NCI-H345 treated with DMSO at 0.1 percent for 48 hours (cell line): ENCODE results near the gene SRSF2.
A peak's percentile ranks its signal among the peaks of the same experiment; 100 is the strongest.
"Not testable (repeated sequence)": the region's sequence is repeated elsewhere in the genome, so short reads cannot be mapped to it uniquely, and the experiment has no call there.

Source experiments
- DNase-seq: peaks from one replicate; lab custom pipeline; 2025; ENCODE audit not compliant: unreplicated experiment; lab: John Stamatoyannopoulos, UW

SRSF2 gene, protein sequence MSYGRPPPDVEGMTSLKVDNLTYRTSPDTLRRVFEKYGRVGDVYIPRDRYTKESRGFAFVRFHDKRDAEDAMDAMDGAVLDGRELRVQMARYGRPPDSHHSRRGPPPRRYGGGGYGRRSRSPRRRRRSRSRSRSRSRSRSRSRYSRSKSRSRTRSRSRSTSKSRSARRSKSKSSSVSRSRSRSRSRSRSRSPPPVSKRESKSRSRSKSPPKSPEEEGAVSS

DNA sequence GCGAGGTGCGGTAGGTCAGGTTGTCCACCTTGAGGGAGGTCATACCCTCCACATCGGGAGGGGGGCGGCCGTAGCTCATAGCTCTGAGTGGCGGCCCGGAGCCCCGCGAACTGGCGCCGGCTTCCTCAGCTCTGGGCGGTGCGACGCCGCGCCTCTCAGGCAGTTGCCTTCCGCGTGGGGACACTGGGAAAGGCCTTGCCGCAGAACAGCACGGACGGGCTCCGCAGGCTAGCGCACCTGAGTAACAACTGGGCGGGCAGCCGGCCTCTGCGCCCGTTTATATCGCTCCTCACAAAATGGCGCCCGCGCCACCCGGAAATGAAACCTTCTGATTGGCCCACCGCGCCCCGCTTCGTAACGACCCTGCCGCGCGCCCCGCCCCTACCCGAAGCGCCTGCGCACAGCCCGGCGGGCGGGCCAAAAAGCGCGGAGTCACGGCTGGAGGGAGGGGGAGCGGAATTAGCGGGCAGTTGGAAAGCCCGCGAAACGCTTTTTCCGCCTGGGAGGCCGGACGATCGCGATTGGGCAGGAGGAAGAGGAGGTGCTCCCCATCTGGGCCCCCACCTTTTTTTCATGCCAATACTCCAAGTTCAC lies at the start of gene SRSF2:
Gene SRSF2 (minus strand): TSS at position 250 of the 594 bp plus-strand sequence. CDS start 171 bp downstream, at position 79.
- DNase-seq: peak; percentile 99

DNA sequence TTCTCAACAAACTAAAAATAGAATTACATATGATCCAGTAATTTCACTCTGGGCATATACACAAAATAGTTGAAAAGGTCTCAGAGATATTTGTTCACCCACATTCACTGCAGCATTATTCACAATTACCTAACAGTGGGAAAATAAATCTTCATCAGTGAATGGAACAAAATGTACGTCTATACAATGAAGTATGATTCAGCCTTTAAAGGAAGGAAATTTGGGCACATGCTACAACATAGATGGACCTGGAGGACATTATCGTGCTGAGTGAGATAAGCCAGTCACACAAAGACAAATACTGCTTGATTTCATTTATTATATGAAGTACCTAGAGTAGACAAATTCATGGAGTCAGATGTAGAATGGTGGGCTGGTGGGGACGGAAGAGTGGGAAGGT lies 47.8 kb upstream of the SRSF2 start:
- DNase-seq: no peak

DNA sequence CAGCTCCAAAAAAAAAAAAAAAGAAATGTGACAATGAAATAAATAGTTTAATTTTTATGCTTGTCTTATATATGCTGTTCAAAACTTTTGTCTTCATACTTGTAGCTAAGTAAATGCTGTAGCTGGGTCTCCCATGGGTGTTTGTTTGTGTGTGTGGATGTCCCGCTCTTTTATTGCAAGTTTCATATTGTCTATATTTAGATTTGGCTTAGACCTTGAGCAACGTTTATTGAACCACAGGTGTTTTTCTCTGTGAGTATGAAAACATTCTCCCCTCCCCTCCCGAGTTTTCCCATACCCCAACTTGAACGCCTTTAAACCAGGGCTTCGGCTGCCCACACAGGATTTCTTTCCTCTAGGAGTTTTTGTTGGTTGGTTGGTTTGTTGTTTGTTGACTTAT lies 46.0 kb upstream of the SRSF2 start:
- no peak for DNase-seq

DNA sequence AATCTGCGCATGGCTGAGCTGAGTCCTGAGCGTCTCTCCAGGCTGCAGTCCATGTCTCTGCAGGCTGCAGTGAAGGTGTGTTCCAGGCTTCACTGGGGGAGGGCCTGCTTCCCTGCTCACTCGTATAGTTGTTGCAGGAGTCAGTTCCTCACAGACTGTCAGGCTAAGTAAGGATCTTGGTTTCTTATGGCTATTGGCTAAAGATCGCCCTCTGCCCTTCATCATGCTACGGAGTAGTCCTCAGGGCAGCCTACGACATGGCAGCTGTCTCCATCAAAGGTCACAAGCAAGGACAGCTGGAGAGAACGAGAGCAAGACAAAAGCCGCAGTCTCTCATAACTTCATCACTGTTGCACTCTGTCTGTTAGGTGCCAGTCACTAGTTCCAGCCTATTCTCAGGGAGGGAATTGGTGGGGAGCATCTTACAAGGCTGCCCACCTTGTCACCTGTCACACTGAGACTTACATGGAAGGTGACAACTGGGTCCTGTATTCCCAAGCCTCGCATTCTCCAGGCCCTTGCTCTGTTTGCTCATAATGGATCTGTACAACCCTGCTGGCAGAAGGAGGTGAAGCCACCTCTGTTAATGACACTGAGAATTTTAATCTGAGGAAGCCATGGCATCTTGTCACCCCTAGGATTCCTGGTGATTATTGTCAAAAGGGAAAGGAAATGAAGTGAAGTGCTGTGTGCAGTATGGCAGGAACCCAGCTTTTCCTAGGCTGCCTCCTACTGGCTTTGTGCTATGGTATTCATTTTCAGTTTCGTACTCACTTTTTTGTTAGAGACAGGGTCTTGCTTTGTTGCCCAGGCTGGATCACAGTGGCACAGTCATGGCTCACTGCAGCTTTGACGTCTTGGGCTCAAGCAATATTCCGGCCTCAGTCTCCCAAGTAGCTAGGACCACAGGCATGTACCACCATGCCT lies 44.2 kb upstream of the SRSF2 start:
- no peak for DNase-seq

DNA sequence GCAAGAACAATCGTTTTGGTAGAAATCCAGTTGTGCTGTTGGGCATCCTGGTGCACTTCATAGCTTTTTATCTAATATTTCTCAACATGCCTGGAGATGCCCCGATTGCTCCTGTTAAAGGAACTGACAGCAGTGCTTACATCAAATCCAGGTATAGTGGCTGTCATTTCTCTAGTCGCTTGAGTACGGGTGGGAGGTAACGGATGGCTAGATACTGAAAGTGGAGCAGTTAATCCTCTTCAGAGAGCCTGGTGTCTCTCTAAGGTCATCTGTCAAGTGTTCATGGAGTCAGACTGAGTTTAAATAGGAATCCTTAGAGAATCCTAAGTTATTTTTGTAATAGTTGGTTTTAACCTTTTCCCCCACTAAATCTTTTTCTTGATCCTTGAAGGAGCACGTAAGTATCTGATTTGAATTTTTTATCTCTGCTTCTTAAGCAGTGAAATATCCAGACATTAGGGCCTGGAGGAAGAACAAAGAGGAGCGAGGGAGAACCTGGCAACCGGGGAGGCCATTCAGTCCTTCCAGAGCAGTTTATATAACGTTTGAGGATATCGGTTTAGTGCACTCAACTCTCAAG lies 38.0 kb upstream of the SRSF2 start:
- no peak for DNase-seq

DNA sequence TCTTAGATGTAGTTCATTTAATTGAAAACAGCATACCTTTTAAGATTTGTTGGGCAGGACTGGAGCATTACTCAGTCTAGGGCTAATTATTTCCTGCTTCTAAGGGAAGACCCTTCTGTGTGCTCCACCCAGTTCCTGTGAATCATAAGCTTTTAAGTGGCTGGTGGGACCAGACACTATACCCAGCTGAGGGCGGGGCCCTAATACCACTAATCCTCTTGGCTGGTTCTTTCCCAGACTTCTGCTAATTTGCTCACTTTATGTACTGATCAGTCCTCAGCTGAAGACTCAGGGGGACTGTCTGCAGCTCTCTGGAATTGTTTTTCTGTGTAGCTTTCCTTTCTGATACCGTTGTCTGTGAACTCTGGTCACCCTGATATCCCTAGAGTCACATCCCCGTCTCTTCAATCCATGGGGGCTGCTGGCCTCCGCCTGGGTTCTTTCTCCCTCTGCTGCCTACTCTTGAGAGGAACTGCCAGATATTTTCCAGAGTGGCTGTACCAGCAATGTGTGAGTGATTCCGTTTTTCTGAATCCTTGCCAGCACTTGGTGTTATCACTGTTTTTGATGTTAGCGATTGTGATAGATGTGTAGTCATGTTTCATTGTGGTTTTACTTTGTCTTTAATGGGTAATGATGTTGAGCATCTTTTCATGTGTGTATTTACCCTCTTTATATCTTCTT lies 35.9 kb upstream of the SRSF2 start:
- no peak for DNase-seq

DNA sequence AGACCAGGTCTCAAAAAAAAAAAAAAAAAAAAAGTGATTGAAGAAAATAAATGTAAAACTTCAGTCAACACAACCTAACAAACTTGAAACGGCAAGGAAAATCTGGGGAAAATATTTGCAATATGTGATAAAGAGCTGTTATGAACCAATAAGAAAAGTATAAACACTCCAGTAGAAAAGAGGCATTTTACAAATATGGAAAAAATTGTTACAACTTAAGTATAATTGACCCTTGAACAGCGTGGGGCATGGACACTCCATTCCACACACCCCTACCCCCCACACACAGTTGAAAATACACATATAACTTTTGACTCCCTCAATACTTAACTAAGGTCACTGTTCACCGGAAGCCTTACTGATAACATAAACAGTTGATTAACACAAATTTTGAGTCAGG lies 21.4 kb upstream of the SRSF2 start:
- no peak for DNase-seq

DNA sequence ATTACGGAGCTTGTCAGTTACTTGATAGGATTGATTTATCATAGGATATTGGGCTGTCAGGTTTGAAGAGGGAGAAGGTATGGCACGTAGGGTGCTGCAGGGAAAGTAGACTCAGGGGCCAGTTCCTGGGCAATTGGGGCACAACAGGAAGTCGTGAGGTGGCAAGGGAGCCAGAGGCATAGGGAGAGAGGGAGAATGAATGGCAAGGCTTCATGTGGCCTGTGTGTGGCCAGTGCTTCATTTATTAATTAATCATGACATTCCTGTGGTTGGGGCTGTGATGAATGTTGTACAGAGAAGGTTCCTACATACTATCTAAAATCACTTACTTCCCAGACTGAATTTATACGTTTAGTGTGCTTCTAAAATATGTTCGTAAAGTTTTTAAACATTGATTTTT lies 20.1 kb upstream of the SRSF2 start:
- DNase-seq: no peak

DNA sequence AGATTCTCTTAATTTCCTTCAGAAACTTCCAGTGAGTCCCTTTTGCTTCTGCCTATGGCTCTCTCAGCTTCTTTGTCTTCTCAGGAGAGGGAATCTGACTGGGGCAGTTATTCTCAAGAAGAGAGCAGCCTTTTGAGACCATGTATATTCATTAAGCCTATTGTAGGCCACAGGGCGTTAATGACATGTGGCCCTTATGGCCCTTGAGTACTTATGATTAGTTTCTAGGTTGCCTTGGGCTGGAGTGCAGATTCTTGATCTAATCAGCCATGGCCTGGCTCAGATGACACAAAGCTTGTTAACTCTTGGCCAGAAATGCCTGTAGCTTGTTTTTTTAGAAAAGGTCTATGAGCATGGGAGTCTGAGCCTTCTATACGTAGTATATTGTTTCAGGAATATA lies 18.2 kb upstream of the SRSF2 start:
- no peak for DNase-seq

DNA sequence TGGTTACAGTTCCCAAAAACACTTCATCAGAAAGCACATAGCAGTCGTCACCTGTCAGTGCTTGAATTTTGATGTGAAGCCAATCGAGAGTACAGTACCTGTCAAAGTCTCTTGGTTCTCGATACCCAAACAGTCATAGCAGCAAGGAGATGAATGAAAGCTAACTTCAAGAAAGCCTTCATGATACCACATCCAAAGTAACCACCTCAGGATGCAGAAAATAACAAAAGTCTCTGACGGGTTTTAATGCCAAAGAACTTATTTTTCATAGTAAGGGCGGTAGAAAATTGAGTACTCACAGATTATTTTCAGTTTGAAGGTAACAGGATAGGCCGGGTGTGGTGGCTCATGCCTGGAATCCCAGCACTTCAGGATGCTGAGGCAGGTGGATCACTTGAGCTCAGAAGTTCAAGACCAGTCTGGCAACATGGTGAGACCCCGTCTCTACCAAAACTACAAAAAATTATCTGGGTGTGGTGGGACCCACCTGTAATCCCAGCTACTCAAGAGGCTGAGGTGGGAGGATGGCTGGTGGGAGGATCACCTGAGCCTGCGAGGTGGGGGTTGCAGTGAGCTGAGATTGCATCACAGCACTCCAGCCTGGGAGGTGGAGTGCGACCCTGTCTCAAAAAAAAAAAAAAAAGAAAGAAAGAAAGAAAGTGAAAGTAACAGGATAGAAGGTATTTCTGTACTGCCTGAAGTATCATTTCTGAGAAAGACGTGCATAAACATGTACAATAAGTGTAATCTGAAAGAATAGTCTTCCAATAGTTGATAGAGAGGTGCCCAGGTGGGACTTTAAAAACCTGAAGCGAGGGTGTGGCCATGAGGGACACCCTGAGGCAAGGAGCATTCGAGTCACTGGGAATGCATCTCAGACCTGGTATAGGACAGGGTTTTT lies 16.2 kb upstream of the SRSF2 start:
- no peak for DNase-seq

DNA sequence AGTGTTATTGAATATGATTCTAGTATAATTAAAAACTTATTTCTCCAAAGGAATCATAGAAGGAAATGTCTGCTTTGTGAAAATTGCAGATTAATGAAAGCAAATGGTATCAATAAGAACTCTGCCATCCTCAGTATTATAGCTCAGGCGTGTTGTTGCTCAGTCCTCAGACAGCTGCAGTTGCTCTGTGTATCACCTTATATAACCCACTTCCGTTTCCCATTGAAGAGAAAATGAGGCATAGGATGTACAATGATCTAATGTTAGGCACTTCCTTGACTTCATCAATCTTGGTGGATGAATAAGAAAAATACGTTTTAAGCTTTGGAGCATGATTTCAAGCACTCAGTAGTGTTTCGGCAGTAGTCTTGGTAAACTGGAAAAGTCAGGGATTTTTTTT lies 14.9 kb upstream of the SRSF2 start:
- no peak for DNase-seq

DNA sequence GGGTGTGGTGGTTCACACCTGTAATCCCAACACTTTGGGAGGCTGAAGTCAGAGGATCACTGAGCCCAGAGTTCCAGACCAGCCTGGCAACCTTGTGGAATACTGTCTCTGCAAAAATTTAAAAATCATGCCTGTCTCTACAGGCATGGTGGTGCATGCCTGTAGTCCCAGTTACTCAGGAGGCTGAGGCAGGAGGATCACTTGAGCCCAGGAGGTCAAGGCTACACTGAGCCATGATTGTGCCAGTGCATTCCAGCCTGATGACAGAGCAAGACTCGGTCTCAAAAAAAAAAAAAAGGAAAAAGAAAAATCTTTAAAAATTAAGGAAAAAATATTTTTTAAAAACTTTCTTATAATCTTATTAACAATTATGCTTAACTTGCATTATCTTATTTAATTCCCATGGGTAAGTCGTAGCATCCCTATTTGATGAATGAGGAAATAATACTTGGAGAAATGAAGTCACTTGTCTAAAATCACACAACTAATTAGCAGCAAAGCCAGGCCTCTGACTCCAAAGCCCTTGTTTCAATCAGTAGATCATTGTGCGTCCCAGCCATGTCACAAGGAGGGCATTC lies 14.4 kb upstream of the SRSF2 start:
- DNase-seq: no peak

DNA sequence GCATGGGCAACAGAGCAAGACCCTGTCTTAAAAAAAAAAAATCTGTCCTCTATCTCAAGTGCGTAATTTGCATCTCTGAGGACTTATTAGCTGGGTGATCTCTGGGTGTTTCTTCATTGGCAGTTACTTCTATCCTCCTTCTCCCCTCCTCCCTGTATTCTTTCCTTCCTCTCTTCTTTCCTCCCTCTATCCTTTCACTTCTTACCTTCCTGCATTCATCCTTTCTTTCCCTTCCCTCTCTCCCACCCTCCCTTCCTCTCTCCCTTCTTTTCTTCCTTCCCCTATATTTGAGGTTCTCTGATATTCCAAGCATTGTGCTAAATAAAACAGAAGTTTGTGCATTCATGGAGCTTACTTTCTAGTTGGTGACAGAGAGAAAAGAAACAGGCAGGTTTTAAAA lies 11.5 kb upstream of the SRSF2 start:
- no peak for DNase-seq

DNA sequence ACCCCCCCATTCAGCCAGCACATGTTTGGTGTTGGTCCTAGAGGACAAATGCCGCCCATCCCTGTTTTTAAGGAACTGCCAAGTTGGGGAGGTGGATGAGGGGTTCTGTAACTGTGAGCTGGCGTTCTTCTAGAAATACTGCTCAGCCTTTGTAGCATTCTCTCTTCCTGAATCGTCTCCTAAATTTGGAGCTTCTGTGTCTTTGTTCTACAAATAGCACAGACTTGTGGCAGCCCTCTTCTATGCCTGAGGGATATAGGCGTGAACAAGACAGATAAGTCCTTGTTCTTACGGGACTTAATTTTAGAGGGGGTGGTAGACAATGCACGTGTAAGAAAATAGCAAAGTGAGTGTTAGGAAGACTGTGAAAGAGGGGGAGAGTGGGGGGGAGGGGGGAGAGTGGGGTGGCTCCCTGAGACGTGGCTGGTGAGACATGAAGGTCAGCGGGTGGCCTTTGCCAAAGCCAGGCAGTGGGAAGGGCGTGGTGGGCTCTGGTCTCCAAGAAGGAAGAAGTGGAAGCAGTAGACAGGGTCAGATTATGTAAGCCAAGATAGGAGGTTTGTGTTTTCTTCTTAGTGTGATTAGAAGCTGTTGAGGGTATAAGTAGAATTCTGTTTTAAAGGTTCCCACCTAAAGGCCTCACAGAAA lies 10.7 kb upstream of the SRSF2 start:
- DNase-seq: no peak

DNA sequence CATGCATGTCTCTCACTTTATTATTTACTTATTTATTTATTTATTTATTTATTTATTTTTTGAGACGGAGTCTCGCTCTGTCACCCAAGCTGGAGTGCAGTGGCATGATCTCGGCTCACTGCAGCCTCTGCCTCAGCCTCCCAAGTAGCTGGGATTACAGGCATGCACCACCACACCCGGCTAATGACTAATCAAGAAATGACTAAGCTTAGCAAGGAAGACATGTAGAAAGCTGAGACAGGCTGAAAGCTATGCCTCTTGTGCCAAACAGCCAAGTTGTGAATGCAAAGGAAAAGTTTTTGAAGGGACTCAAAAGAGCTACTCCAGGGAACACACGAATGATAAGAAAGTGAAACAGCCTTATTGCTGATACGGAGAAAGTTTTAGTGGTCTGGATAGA lies 8.7 kb upstream of the SRSF2 start:
- DNase-seq: not testable (repeated sequence)

DNA sequence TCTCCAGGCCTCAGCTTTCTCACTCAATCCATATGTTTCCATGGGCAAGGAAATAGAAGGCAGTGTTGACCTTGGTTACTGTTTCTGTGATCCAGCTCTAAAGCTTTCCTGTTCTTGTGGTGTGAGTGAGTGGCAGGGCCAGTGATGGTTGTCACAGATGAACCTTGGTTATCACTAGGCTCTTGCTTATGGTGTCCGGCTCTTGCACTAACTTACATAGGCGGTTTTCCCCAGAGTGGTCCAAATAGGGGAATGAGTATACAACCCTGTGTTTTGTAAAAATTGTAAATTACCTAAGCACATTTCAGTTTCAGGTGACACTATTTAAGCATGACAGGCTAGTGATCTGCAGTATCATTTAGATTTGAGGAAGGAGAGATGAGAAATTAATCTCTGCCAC lies 7.6 kb upstream of the SRSF2 start:
- no peak for DNase-seq

DNA sequence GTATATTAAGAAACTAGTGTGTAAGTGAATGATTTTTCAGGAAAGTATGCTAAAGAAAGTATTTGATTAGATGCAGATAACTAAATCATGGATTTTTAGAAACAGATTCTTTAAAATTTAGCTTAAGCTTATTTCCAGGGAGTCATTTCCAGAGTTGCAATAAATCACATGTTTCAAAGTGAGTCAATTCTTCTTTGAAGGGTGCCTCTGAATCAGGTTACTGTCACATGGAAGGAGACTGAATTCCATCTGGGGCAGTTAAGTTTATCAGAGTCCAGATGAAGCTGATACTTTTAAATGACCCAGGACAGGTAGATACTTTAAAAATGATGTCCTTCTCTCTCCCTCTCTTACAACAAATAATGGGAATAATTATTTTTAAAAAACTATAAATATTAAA lies 5.8 kb upstream of the SRSF2 start:
- DNase-seq: no peak

DNA sequence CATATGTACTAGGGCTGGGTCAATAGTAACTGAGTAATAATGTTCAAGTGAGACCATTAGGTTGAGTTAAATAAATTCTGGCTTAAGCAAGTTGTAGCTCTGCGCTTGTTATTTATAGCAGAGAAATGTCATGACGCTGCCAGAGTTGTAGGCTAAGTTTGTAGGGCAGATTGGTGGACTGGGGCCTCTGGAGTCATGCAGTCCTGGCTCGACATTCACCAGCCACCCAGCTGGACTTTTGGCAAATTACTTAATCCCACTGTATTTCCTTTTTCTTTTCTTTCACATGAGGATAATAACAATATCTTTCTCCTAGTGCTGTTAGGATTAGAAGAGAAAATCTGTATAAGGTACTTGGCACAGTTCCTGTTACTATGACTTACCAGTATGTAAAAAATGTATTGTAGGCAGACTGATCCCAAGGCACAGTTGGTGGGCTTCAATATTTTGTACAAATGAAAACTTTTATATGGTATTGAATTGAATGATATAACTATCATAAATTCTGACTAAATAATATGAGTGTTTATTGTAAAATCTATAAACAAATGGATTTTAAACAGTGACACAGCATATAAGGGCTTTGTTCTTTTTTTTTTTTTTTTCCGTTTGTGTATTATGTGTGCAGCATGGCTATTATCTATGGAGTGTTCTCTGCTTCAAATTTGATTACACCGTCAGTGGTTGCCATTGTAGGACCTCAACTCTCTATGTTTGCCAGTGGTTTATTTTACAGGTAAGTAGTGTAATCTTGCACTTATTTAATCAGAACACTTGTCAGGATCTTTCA lies 3.4 kb upstream of the SRSF2 start:
- no peak for DNase-seq
